Adrenal gland (tissue), 5 donors: ENCODE data around the gene TBC1D2B.

Experiments
- CTCF ChIP-seq, 6 experiments: fragments of 450-650 bp in 4 of 6; fragments of 200-600 bp in 2 of 6; sonication (generic) in 1 of 6; IDR thresholded peaks; 1 replicate in 5 of 6; 2 replicates in 1 of 6; pipeline versions ENCODE4 v1.5.1 to v1.8.0; 2016 to 2021; ENCODE audit warnings: antibody characterized with exemption in 6 of 6, mild to moderate bottlenecking in 2 of 6, moderate library complexity in 1 of 6
- POLR2A ChIP-seq, 2 donors: fragments of 450-650 bp; IDR thresholded peaks; one replicate each; pipeline ENCODE4 v1.6.1; 2017; ENCODE audit warnings: antibody characterized with exemption in 2 of 2, mild to moderate bottlenecking in 2 of 2, moderate library complexity in 1 of 2
- donor health status: DM: no; HTN: no; CAD: no.

DNA sequence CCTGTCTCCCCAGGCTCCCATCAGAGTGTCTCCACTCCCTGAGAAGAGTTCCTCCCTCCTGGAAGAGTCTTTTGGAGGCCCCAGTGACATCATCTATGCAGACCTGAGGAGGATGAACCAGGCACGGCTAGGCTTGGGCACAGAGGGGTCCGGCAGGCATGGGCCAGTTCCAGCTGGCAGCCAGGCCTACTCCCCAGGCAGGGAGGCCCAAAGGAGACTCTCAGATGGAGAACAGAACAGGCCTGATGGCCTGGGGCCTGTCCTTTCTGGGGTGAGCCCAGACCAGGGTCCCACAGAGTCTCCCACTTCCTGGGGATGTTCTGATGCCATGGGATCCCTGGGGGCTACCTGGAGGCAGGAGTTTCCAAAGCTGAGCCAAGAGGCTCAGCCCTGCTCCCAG is 23.4 kb upstream of the TBC1D2B start:
- TF ChIP-seq POLR2A (IDR thresholded peaks at IDR 0.05) (no peak), CTCF (IDR thresholded peaks at IDR 0.05) (no peak)
